Adrenal gland (tissue), 12 donors: ENCODE data around the gene SDK2. TPM values are rescaled to one million over a fixed set of nuclear protein-coding genes. Genes with fewer than 3 reads are reported as not detected.

ENCODE experiments used
- DNase-seq, 7 donors: peaks; one replicate each; pipeline ENCODE4 v3.0.0-alpha.2; 2019 to 2020
- H3K27ac ChIP-seq, 5 donors: fragments of 200-600 bp; sonication (generic) in 4 of 5; 1 replicate in 3 of 5; 2 replicates in 2 of 5; pipeline versions ENCODE4 v1.5.1 to v1.8.0; 2016 to 2020; ENCODE audit warnings: mild to moderate bottlenecking in 1 of 5
- H3K27me3 ChIP-seq: fragments of 200-600 bp; 2 replicates; pipeline ENCODE4 v1.8.0; 2021
- H3K36me3 ChIP-seq, 2 donors: fragments of 200-600 bp; replicated peaks in 1 of 2; 1 replicate in 1 of 2; 2 replicates in 1 of 2; pipeline versions ENCODE4 v1.5.1 to v1.8.0; 2018 to 2022
- H3K4me1 ChIP-seq, 2 donors: fragments of 200-600 bp; replicated peaks in 1 of 2; 1 replicate in 1 of 2; 2 replicates in 1 of 2; pipeline versions ENCODE4 v1.5.1 to v1.8.0; 2018 to 2021
- H3K4me3 ChIP-seq, 4 donors: fragments of 200-600 bp; sonication (generic) in 3 of 4; one replicate each; pipeline ENCODE4 v1.5.1; 2016 to 2018
- H3K9me3 ChIP-seq, 3 donors: fragments of 200-600 bp; sonication (generic) in 1 of 3; replicated peaks in 1 of 3; 1 replicate in 2 of 3; 2 replicates in 1 of 3; pipeline versions ENCODE4 v1.5.1 to v1.8.0; 2016 to 2021
- CTCF ChIP-seq, 6 experiments: fragments of 450-650 bp in 4 of 6; fragments of 200-600 bp in 2 of 6; sonication (generic) in 1 of 6; IDR thresholded peaks; 1 replicate in 5 of 6; 2 replicates in 1 of 6; pipeline versions ENCODE4 v1.5.1 to v1.8.0; 2016 to 2021; ENCODE audit warnings: antibody characterized with exemption in 6 of 6, mild to moderate bottlenecking in 2 of 6, moderate library complexity in 1 of 6
- POLR2A ChIP-seq, 2 donors: fragments of 450-650 bp; IDR thresholded peaks; one replicate each; pipeline ENCODE4 v1.6.1; 2017; ENCODE audit warnings: antibody characterized with exemption in 2 of 2, mild to moderate bottlenecking in 2 of 2, moderate library complexity in 1 of 2
- WGBS, 4 donors: extraction: QIAGEN DNeasy Blood & Tissue Kit in 2 of 4; methylation state at CpG; one replicate each; pipeline versions ENCODE4 v1.1.5 to v1.1.7; 2013 to 2017; 5-methylcytosine and 5-hydroxymethylcytosine counted together
- intact Hi-C, 2 donors: fragments of 100-400 bp; cut with DNase I; formaldehyde crosslinking; loops; one replicate each; pipeline versions ENCODE4 v1.14.1 to v1.15.0; 2022 to 2023
- polyA plus RNA-seq, 3 donors: library from polyadenylated mRNA; stranded (reverse); fragments of 200-250 nt in 2 of 3; fragments of 350-450 nt in 1 of 3; fragmentation: Illumina TruSeq in 1 of 3; extraction: RNeasy Lipid Tissue Mini Kit (QIAGEN cat#74804) in 1 of 3; gene quantifications; one replicate each; pipeline ENCODE4 v1.2.3, GENCODE V29; 2013 to 2014
- total RNA-seq, 9 donors: library from RNA; depleted of rRNA in 4 of 9; stranded (reverse); fragments of >200 nt in 4 of 9; fragments of 120-200 nt in 1 of 9; fragmentation: NEBNext Ultra II Directional in 1 of 9; extraction: Animal tissue kit (Norgen Biotek cat#: 25700) in 1 of 9; gene quantifications; one replicate each; pipeline versions ENCODE4 v1.1.0 to v1.2.4, GENCODE V29; 2013 to 2023
- donor health status: healthy with polysubstance abuse.
- donor health status: Bipolar disorder and iron deficiency.
- donor health status: DM: yes; HTN: yes; CAD: no.
- donor health status: DM: no; HTN: no; CAD: no.
- donor health status: DM: no; HTN: no; CAD: no.
- donor health status: DM: yes; HTN: yes; CAD: no.

SDK2 gene
- total and polyA plus RNA-seq, 12 donors, result 0.27 to 2.1 (median 0.84) TPM

DNA sequence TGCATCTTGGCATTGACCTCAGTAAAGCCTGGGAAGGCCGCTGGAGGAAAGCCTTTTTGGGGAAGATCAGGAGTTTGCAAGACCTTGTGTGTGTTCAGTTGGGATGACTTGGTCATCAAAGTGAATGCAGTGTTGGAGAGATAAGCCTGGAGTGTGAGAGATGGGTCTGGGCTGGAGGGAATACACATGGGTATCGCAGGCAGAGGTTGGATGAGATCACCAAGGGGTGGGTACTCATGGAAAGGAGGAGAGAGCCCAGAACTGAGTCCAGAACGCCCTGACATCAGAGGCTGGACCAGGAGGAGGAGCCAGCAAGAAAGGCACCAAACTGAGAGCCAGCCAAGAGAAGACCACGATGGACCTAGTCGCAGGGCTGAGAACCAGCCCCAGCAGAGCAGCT lies 35.2 kb downstream of the SDK2 start:
- H3K27ac ChIP-seq, result no peak overlapping the region
- 78 to 90% (median 88%) methylated on average over 5 of the region's 5 CpGs for WGBS, 4 donors
- TF ChIP-seq POLR2A (IDR thresholded peaks at IDR 0.05) (no peak), CTCF (IDR thresholded peaks at IDR 0.05) (no peak)
- H3K27me3 ChIP-seq, result no peaks in the 10 kb centered on the region
- H3K4me3 ChIP-seq, result no peak overlapping the region
- no peak for DNase-seq
- no peaks in the 10 kb centered on the region for H3K36me3 ChIP-seq
- intact Hi-C loops, result no loop called here
- H3K9me3 ChIP-seq, result no peaks in the 10 kb centered on the region
- no peaks in the 10 kb centered on the region for H3K4me1 ChIP-seq

DNA sequence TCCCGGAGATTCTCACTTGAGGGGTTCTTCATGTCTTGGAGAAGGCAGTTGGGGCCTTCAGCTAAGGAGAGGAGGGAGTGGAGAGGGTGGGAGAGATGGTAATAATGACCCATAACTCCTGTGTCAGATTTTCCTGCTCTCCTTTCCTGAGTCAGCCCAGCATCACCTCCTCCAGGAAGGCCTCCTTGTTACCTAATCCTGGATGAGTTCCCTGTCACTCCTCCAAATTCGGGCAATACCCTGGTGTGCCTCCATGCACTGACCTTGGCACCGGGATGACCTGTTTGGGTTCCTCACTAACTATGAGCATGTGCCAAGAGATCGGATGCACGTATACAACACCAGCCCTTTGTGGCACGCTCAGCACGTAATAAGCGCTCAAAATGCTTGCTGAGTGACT lies 38.8 kb downstream of the SDK2 start:
- Histone ChIP-seq H3K4me1 (no peaks in the 10 kb centered on the region), H3K36me3 (no peaks in the 10 kb centered on the region), H3K4me3 (no peak overlapping the region), H3K27me3 (no peaks in the 10 kb centered on the region), H3K27ac (no peak overlapping the region), H3K9me3 (no peaks in the 10 kb centered on the region)
- 89 to 91% (median 91%) methylated on average over 8 of the region's 8 CpGs for WGBS, 4 donors
- TF ChIP-seq CTCF (IDR thresholded peaks at IDR 0.05), result no peak
- TF ChIP-seq POLR2A (IDR thresholded peaks at IDR 0.05), result no peak
- intact Hi-C loops, result no loop called here
- no peak for DNase-seq

- H3K27me3 ChIP-seq, result no peaks in the 10 kb centered on the region
- no peaks in the 10 kb centered on the region for H3K36me3 ChIP-seq
- intact Hi-C loops, result no loop called here
- H3K9me3 ChIP-seq, result no peaks in the 10 kb centered on the region
- TF ChIP-seq CTCF (IDR thresholded peaks at IDR 0.05) (no peak), POLR2A (IDR thresholded peaks at IDR 0.05) (no peak)
- no peak overlapping the region for H3K4me3 ChIP-seq
- H3K27ac ChIP-seq, result no peak overlapping the region
- no peaks in the 10 kb centered on the region for H3K4me1 ChIP-seq
- 84 to 91% (median 88%) methylated on average over 7 of the region's 7 CpGs for WGBS, 4 donors
- no peak for DNase-seq
Observed at GRCh38 chr17:73604476-73604875, 39.8 kb downstream of the SDK2 start.

- no peaks in the 10 kb centered on the region for H3K4me1 ChIP-seq
- no peaks in the 10 kb centered on the region for H3K9me3 ChIP-seq
- WGBS, 4 donors, result 94 to 97% (median 96%) methylated on average over 9 to 20 of the region's 20 CpGs
- intact Hi-C loops, result no loop called here
- H3K36me3 ChIP-seq, result no peaks in the 10 kb centered on the region
- no peaks in the 10 kb centered on the region for H3K27me3 ChIP-seq
- no peak for TF ChIP-seq POLR2A (IDR thresholded peaks at IDR 0.05)
- TF ChIP-seq CTCF (IDR thresholded peaks at IDR 0.05), result no peak
- H3K4me3 ChIP-seq, result no peak overlapping the region
- H3K27ac ChIP-seq, result no peak overlapping the region
- no peak for DNase-seq
Observed at GRCh38 chr17:73603971-73604370, 40.3 kb downstream of the SDK2 start.
